OCI-LY1 (cell line): Measurements from ENCODE around the gene VSIG10L2.

Experiments used
- EZH2 ChIP-seq: fragments of 200-600 bp; sonication (generic), shearing (Covaris generic); IDR thresholded peaks from 2 replicates; pipeline ENCODE4 v1.8.0; 2017; ENCODE audit warnings: borderline replicate concordance, mixed run types, mild to moderate bottlenecking, antibody characterized with exemption, low read length, moderate library complexity, mixed read lengths
- TF ChIP-seq, protein P1 (sequence below): fragments of 200-600 bp; sonication (generic), shearing (Covaris generic); IDR thresholded peaks from 2 replicates; pipeline ENCODE4 v1.5.1; 2017; ENCODE audit warnings: mild to moderate bottlenecking, antibody characterized with exemption, low read length, moderate library complexity, mixed read lengths

DNA sequence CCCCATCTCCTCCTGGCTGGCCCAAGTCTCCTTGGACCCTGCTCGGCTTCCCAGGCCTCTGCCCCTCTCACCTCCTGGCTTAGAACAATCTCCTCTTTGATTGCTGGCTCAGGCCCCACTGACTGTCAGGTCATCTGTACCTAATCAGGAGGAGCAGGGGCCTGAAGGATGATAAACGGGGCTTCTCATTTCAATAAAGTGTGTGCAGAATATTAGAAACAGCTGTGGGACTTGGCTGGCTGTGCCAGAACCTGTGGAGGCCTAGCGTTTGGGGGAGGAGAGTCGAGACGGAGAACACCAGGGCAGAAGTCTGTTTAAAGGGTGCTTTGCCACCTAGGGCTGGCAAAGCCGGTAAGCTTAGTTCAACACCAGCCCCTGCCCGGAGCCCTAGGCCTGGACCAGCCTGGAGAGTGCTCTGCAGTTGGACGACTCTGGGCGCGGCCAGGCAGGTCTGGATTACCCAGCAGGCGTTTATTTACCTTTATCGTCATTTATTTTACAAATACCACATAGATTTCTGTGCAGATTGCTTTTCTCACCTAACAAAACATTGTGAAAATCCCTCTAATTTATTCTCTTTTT is 10.1 kb upstream of the VSIG10L2 start:
- TF ChIP-seq, protein P1, sequence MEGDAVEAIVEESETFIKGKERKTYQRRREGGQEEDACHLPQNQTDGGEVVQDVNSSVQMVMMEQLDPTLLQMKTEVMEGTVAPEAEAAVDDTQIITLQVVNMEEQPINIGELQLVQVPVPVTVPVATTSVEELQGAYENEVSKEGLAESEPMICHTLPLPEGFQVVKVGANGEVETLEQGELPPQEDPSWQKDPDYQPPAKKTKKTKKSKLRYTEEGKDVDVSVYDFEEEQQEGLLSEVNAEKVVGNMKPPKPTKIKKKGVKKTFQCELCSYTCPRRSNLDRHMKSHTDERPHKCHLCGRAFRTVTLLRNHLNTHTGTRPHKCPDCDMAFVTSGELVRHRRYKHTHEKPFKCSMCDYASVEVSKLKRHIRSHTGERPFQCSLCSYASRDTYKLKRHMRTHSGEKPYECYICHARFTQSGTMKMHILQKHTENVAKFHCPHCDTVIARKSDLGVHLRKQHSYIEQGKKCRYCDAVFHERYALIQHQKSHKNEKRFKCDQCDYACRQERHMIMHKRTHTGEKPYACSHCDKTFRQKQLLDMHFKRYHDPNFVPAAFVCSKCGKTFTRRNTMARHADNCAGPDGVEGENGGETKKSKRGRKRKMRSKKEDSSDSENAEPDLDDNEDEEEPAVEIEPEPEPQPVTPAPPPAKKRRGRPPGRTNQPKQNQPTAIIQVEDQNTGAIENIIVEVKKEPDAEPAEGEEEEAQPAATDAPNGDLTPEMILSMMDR, result no peak
- TF ChIP-seq EZH2, result no peak
